ENCODE data around the gene C1QL1. TPM values are rescaled to one million over a fixed set of nuclear protein-coding genes. Genes with fewer than 3 reads are reported as not detected.

Gene C1QL1
- total RNA-seq, 1 experiment from 2014 or later, result 0.08 TPM

- H3K4me1 ChIP-seq, result peaks cover 39% of the 10 kb centered on the region
- H3K4me3 ChIP-seq, result no peak overlapping the region
- H3K36me3 ChIP-seq, result no peaks in the 10 kb centered on the region
- no peaks in the 10 kb centered on the region for H3K9me3 ChIP-seq (replicated peaks)
- no peaks in the 10 kb centered on the region for H3K27me3 ChIP-seq
- peak; percentile 54 to 62 for DNase-seq
- no peak overlapping the region for H3K27ac ChIP-seq
Observed at GRCh38 chr17:44911133-44912001, 56.7 kb downstream of the C1QL1 start.

DNA sequence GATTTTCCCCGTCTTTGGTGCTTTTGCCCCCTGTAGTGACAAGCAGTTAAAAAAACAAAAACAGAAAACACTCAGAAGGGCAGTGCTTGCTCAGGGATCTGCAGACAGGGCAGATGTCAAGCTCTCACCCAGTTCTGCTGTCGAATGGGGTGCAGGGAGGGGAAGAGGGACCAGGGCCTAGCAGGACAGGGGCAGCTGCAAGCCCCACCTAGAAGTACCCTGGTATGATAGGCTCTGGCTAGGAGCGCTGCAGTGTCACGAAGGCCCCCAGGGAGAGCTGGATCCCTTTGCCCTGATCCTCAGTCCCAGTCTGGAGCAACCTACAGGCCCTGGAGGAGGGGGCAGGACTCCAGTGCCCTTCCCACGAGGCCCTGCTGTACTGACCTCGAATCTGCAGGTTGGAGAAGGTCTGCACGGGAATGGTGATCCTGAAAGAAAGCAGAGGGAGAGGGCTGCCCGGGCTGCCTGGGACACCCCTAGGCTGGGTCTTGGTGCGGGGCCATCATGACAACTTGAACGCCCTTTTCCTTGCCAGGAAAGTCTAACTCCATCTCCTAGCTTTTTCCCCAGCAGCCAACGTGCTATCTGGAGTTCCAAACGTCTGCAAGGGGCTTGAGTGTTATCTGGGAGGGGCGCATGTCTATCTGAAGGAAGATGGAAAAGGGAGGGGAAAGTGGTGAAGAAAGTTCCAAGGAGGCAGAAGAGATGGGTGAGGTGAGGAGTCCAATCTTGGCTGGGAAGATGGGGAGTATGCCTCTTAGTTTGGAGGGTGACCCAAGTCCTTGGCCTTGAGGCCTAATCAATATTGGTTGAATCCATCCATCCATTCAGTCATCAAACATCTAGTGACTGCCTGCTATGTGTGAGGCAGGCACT is 57.6 kb downstream of the C1QL1 start:
- Histone ChIP-seq H3K27me3 (no peaks in the 10 kb centered on the region), H3K36me3 (no peaks in the 10 kb centered on the region), H3K9me3 (replicated peaks) (no peaks in the 10 kb centered on the region), H3K27ac (peak overlapping the region; percentile 18; the same call in 1 of the 2 replicates), H3K4me3 (peak overlapping the region; percentile 32), H3K4me1 (peaks cover 48% of the 10 kb centered on the region)
- DNase-seq, result peak; percentile 79 to 83

Other genes with a start within 250 kb of the C1QL1 start
- gene ADAM11, start 209.3 kb downstream of the C1QL1 start, total RNA-seq (2014; rRNA removed; shearing (Covaris generic)), result 0.73 and 0.79 TPM in 2 replicates
- 45.9 and 47.4 TPM in 2 replicates for gene GJC1, start 138.0 kb downstream of the C1QL1 start, total RNA-seq (2014; rRNA removed; shearing (Covaris generic))
- gene HIGD1B, start 120.4 kb downstream of the C1QL1 start, total RNA-seq (2014; rRNA removed; shearing (Covaris generic)), result not detected in 2 replicates
- 153 and 172 TPM in 2 replicates for gene EFTUD2, start 68.9 kb downstream of the C1QL1 start, total RNA-seq (2014; rRNA removed; shearing (Covaris generic))
- 0.14 TPM in 1 of 2 replicates, not detected in the other for gene GFAP, start 52.8 kb downstream of the C1QL1 start, total RNA-seq (2014; rRNA removed; shearing (Covaris generic))
- 31.0 and 36.3 TPM in 2 replicates for gene KIF18B, start 20.5 kb downstream of the C1QL1 start, total RNA-seq (2014; rRNA removed; shearing (Covaris generic))
- 43.3 and 45.1 TPM in 2 replicates for gene DCAKD, start 83.3 kb upstream of the C1QL1 start, total RNA-seq (2014; rRNA removed; shearing (Covaris generic))
- gene NMT1, start 93.0 kb upstream of the C1QL1 start, total RNA-seq (2014; rRNA removed; shearing (Covaris generic)), result 69.9 and 72.0 TPM in 2 replicates
- 5.8 and 8.2 TPM in 2 replicates for gene PLCD3, start 164.2 kb upstream of the C1QL1 start, total RNA-seq (2014; rRNA removed; shearing (Covaris generic))
- 0.33 and 0.61 TPM in 2 replicates for gene ACBD4, start 167.4 kb upstream of the C1QL1 start, total RNA-seq (2014; rRNA removed; shearing (Covaris generic))
- gene HEXIM1, start 180.2 kb upstream of the C1QL1 start, total RNA-seq (2014; rRNA removed; shearing (Covaris generic)), result 9.7 and 10.5 TPM in 2 replicates
- 6.2 and 6.3 TPM in 2 replicates for gene HEXIM2, start 193.6 kb upstream of the C1QL1 start, total RNA-seq (2014; rRNA removed; shearing (Covaris generic))